ENCODE results near the gene SAMD11.

Gene SAMD11

DNA sequence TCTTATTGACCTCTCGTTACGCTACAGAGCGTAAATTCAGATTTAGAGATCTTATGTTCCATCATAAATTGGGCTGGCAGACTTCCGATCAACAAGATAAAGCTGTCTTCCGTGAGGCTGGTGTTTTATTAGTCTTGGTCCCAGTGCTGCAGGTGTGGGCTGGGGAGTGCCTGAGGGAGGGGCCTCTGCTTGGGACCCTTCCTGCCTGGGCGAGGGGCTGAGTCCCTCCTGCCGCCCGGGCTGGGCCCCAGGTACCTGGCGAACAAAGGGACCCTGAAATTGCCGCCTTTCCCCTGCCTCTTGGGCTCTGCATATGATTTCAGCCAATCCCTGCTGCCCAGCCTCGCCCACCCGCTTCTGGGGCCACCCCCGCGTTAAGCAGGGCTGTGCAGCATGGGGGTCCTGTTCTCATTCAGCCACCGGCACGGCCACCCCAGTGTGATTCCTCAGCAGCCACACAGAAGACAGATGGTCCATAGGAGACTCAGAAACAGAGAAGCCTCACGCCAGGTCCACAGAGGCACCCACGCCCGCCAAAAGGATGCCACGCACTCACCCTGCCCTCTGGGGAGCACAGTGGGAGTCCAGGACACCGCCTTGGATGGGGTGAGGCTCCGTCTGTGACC lies 6.1 kb upstream of the SAMD11 start:
- DNase-seq = no peak

DNA sequence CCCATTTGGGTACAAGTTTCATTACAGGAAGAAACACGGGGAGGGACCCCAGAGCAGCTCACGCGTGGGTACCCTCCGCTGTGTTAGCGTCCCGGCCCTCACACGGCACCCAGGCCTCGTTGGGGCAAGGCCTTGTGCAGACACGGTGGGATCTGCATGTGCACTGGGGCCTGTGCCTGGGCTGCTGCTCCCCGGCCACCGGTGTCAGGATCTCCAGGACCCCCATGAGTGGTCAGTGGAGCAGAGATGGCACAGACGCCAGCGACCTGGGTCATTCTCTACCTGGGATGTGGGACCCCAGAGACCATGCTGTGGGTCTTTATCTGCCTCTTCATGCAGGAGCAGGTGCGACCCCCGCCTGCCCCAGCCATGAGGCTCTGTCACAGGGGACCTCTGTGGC lies 5.4 kb upstream of the SAMD11 start:
- no peak for DNase-seq

DNA sequence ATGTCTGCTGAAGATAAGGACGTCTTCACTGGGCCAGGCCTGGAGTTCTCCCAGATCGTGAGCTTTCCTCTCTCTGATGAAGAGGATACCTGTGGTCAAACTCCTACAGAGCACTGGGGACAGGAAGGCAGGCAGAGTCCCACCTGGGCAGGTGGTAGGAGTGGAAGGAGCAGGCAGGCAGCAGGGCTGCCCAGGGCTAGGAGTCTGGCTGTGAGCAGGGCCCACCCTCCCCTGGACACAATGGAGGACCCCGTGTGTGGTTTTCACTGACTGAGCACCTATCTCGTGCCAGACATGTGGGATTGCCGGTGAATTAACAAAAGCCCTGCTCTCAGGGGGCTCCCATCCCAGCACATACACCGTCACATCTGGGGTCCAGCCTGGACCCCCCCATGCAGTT lies 4.9 kb upstream of the SAMD11 start:
- DNase-seq = no peak

DNA sequence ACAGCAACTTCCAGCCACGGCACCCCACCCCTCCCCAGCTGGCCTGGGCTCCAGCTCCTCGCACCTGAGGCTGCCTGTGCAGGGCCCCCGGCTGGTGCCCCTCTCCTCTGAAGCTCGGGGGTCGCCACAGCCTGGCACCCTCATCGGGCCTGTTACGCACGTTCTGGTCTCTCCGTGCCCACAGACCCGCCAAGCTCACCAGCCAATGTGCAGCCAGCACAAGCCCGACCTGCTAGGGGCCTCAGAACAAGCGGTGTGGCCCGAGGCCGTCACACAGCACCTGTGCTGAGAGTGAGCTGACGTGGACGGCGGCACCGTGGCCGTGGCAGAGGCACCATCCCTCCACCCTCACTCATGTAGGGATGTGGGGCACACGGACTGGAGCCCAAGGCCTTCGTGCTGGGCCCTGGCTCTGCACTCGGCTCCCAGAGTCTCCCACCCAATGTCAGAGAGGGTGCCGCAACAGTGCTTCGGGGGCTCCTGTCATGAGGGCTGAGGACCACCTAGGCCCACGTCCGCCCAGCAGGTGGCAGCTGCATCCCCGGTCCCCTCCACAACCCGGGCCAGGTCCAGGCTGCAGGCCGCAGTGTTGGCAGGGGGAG lies 4.4 kb upstream of the SAMD11 start:
- no peak for DNase-seq

DNA sequence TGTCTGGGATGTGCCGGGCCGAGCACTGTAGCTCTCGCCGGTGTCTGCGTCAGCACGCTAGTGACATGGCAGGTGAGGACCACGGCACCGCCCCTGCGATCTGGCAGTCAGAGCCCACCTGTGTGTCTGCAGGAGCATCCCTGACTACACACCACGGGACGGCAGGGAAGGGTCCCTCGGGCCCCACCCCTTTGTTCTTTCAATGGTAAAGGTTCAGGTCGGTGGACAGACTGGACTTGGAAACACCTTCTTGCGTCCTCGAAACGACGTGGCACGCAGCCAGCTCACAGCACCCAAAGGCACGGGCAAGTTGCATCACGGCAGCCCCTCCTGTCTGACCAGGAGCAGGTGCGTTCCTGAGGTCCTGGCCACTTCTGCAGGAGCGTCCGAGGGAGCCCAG lies 3.7 kb upstream of the SAMD11 start:
- no peak for DNase-seq

DNA sequence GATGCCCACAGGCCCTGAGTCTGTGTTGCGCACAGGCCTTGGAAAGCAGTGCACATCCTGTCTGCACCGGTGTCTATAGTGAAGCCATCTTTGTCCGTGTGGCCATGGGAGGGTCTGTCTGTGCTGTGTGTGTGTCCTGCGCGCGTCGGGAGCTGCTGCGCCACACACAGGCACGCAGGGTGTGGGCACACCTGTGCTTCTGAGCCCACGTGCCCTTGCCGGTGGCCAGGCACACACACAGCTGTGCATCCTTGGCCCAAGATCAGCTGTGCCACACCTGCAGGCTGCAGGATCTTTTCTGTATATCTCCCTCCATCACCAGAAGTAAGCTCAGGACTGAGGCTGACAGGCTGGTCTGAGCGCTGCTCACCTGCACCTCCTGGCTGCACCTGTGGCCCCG lies 3.2 kb upstream of the SAMD11 start:
- no peak for DNase-seq

DNA sequence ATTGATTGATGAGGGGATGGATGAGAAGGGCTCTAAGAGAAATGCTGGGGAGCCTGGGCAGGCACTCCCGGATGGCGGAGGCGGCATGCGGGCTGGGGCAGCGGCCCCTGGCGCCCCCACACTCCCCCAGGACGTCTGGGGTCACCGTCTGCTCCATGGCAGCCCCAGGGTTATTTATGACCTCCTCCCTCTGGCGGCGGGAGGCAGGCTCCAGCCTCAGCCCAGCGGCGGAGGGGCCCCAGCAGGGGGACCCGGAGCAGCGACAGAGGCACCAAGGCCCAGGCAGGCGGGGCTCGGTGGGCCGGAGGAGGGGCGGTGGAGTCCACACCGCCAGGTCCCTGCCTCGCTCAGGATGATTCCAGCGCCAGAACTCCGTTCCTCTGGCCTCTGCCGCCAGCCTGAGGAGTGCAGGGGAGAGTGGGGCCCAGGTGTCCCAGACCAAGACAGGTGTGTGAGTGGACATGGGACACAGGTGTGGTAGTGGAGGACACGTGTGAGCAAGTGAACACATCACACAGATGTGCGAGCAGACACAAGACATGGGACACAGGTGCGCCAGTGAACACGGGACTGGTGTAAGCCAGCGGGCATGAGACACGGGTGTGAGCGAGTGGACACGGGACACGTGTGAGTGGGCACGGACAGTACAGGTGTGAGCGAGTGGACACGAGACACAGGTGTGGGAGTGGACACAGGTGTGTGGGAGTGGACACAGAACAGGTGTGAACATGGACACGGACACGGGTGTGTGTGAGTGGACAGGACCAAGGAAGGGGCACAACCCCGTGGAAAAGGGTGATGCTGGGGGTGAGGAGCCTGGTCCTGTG lies 2.5 kb upstream of the SAMD11 start:
- peak; percentile 86 for DNase-seq

DNA sequence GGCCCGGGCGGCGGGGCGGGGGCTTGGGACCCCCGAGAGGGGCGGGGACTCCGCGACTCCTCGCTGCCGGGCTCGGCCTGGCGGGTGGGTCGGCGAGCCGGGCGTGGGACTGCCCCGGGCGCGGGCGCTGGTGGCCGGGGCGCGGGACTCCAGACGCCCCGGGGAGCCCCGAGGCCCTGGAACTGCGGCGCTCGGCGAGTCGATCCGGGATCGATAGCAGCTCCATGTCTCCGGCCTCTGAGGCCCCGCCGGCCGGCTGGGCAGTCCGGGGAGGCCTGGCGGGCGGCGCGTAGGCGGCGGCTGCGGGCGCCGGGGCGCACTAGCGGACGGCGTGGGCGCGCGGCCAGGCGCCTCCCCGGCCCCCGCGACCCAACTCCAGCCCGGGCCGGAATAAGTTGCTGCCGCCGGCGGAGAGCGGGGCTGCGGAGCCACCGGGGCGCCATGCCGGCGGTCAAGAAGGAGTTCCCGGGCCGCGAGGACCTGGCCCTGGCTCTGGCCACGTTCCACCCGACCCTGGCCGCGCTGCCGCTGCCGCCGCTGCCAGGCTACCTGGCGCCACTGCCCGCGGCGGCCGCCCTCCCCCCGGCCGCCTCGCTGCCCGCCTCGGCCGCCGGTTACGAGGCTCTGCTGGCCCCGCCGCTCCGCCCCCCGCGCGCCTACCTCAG lies 400 bp downstream of the SAMD11 start:
- no peak for DNase-seq

DNA sequence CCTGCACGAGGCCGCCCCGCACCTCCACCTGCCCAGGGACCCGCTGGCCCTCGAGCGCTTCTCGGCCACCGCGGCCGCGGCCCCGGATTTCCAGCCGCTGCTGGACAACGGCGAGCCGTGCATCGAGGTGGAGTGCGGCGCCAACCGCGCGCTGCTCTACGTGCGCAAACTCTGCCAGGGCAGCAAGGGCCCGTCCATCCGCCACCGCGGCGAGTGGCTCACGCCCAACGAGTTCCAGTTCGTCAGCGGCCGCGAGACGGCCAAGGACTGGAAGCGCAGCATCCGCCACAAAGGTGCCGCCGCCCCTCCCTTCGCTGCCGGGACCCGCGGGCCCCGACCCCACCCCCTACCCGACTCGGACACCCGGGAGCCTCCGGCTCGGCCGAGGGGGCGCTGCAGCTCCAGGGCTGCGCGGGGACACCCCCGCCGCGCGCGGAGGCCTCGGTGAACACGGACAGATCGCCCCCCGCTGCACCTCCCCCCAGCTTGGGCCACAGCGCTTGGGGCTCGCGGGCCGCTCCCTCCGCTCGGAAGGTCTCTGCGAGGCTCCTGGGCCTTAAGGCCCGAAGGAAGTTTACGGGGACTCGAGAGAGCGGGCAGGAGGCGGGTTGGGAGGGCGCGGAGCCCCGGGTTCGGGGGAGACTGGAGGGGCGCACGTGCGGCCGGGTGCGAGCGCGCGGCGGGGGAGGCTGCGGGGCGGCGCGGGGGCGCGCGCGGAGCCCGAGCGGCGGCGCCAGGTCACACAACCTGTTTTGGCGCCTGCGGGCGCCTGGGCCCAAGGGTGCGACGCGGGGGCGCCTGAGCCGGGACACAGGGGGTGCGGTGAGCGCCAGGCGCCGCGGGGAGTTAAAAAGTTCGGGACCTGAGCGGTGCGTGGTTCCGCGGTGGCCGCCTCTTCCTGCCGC lies 1.2 kb downstream of the SAMD11 start:
- peak; percentile 63 for DNase-seq

DNA sequence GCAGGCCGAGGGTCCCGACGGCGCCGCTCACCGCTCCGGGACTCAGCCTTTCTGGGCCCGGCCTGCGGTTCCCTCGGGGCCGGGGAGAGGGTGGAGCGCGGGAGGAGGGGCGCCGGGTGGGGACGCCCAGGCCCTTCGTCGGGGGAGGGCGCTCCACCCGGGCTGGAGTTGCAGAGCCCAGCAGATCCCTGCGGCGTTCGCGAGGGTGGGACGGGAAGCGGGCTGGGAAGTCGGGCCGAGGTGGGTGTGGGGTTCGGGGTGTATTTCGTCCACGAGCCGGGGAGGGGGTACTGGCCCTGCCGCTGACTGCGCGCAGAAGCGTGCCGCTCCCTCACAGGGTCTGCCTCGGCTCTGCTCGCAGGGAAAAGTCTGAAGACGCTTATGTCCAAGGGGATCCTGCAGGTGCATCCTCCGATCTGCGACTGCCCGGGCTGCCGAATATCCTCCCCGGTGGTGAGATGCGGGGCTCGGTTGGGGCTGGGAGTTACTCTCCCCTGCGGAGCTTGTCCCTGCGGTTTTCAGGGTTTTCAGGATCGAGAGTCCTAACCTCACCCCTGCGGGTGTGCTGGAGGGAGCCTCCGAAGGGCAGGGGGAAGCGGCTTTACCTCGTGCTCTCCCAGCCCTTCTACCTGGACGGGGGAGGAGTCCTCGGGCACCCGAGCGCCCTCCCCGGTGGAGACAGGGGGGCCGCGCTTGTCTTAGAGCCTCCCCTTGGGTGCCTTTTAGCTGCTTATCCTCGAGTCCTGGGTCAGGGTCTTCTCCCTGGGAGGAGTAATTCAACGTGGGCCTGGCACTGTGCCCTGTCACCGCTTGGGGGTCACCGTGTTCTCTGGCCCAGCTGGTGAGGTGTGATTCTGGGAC lies 2.1 kb downstream of the SAMD11 start:
- DNase-seq = peak; percentile 71

DNA sequence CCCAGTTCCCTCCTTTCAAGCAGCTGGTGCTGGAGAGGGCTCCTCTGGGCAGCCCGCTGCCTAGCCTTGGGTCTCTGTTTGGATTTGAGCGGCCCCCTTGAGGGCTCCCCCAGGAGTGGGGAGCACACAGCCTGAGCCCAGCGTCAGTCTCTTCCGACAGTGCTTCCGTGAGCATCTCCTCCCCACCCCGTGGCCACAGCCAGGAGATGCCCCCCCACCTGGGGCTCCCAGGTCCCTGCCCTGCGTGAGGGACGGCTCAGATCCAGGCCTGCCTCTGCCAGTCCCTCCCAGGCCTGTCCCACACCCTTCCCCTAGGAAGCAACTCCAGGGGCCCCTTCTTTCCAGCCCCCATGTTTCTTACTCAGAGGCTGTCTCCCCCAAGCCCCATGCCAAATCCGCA lies 3.5 kb downstream of the SAMD11 start:
- DNase-seq = no peak

DNA sequence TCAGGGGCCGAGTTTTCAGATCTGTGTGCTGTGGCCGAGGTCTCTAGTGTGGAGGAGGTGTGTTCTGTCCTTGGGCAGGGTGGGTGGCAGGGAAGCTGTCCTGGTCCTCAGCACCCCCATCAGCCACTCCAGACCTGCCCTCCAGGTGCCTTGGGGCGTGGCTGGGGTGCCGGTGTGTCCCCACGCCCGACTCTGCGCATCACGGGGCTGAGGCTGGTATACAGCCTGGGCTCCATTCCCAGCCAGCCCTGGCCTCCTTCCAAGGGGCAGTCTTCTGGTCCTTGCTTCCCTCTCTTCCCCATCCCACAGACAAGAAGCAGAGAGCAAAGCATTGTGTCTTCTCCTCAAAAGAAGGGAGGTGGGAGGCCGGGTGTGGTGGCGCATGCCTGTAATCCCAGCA lies 4.0 kb downstream of the SAMD11 start:
- no peak for DNase-seq

DNA sequence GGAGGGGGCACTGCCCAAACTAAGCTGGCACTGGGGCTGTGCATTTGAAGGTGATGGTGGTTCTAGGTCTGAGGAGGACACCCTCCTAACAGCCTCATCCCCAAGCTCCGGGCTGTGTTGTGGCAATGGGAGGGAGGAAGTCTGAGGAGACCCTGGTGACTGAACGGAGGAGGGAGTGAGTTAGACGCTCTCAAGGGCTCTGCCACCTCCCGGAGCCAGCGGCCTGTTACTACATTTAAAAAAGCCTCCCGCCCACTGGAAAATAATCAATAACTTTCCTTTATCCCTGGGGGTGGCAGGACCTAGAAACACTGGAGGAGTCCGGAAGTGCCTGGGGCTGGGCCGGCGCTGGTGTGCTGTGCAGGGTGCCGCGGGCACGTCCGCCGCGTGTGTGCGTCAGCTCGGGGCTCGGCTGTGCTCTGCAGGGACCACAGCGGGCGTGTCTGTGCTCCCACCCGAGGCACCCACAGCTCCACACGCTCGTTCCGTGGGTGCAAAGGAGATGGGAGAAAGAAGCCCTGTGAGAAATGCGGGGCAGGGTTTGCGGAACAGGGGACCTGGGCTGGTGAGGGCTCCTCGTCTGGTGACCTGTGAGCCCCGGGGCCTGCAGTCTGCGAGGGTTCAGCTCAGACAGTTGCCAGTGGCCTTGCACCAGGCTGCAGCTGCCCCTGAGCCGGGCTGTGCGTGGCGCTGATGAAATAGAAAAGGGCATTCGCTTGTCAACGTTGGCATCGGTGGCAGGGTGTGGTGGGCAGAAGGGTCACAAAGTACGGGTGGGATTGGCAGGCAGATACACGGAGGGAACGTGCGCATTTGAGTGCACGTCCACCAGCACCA lies 5.3 kb downstream of the SAMD11 start:
- DNase-seq = no peak

DNA sequence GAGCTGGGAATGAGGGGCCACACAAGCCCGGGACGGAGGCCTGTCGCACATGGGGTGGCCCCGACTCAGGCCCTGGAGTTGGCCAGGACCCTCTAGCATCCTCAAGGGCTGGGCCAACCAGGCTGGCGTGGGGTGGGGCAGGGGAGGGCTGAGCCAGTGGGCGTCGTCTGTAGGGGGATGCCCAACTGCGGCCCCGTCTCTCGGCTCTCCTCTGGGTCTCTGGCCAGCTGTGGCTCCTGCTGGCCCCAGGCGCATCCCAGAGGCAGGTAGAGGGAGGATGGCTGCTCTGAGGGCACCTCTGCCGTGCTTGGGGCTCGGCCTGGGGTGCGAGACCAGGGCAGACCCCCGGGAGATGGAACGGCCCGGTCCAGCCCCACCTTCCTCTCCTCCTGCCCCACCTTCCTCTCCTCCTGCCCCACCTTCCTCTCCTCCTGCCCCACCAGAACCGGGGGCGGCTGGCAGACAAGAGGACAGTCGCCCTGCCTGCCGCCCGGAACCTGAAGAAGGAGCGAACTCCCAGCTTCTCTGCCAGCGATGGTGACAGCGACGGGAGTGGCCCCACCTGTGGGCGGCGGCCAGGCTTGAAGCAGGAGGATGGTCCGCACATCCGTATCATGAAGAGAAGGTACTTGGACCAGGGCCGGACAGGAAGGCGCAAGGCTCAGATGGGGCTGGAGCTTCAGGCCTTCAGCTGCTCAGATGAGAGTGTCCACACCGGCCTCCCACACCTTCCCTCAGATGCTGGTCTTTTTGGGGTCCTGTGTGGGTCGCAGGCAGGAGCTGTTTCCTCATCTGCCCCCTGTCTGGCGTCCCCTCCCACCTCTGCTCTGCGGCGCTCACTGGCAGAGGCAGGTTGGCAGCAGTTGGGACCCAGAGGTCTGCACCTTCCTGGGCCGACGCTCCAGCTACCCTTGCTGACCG lies 6.2 kb downstream of the SAMD11 start:
- no peak for DNase-seq

DNA sequence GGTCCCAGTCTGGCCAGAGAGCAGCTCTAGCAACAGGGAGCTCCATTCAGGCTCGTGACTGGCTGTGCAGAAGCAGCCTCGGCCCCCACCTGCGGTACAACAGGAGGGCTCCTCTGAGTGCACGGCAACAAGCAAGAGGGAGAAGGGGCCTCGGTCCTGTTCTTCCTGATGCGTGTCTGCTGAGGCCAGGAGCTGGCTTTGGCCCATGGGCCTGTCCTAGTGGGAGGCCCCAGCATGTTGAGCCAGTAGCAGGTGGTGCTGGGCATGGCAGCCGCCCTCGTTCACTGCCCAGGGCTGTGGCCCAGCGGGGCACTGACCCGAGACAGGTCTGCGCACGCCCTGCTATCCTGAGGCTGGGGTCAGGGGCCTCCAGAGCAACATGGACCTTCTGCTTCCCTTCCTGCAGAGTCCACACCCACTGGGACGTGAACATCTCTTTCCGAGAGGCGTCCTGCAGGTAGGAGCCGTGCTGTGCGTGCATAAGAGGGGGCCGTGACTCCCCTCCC lies 7.0 kb downstream of the SAMD11 start:
- no peak for DNase-seq

DNA sequence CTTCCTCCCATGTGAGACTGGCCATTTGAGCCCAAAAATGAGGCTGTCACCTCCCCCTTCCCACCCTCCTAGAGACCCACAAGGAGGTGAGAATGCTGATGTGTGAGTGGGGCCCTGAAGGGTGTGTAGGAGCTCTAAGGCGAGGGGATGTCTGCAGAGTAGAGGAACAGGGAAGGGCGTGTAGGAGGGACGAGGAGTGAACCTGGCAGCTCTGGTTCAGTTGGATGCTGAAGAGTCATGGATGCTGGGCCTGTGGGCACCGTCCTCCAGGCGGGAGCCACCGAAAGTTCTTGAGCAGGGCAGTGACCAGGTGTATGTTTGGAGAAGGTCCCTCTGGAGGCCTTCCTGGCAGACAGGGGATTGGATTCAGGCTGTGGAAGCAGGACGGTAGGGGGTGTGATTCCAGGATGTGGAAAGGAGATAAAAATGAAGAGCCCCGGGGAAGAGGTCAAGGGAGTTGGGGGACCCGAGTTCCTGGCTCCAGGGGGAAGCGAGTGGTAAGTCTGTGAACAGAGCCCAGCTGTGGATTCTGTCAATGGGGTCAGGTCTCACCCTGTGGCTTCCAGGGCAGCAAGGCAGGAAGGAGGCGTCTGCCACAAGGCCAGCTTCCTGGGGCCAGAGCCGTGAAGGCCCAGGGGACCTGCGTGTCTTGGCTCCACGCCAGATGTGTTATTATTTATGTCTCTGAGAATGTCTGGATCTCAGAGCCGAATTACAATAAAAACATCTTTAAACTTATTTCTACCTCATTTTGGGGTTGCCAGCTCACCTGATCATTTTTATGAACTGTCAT lies 7.9 kb downstream of the SAMD11 start:
- DNase-seq = no peak

DNA sequence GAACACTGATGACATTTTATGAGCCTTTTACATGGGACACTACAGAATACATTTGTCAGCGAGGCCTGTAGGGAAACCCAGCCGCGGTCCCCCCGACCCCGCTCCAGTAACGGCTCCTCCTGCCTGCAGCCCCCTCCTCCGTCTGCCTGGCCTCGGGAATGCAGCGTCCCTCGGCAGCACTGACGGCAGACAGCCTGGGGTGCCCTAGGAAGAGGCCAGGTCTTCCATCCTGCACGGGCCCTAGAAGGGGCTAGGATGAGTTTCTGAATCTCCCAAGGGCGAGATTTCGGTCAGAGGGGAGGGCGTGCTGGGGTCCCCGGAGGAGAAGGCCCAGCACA lies 8.4 kb downstream of the SAMD11 start:
- no peak for DNase-seq

DNA sequence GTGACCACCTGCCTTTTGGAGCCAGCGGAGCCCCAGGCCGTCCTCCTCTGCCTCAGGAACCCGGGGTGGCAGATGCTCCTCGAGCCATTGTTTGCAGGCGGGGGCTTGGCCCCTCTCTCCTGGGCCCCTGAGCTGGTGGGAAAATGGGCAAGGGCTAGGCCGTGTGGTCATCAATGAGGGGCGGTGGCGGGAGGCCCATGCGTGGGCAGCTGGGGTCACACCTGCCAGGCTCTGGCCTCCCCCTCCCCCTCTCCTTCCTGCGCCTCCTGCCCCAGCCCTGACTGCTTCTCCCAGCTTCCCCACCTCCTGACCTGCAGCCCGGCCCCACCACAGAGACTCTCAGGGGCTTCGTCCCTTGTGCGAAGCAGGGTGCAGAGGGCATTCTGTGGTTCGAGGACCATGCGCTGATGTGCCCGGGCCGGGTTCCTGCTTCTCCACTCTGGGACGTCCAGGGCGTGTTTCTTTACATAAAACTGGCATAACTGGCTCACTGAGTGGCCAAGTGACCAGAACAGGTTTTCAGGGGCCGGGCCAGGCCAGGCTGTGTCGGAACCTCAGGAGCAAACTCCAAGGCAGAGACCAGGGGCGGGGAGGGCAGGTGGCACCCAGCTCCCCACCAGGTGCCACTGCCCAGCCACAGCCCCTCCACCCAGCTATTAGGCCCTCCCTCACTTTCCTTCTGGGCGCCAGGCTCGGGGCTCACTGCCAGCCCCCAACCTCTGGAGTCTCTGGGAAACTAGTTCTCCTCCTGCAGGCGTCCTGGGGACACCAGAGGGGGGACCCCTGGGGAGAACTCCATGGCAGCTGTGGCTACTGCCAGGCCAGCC lies 9.3 kb downstream of the SAMD11 start:
- DNase-seq = no peak

Measured in fibroblast of skin of right biceps (primary cell).